DMS153 treated with DMSO at 0.1 percent for 48 hours (cell line): ENCODE measurements around the gene BTBD2.

Experiments
- DNase-seq: peaks from one replicate; lab custom pipeline; 2025; ENCODE audit not compliant: unreplicated experiment; lab: John Stamatoyannopoulos, UW

BTBD2 gene

DNA sequence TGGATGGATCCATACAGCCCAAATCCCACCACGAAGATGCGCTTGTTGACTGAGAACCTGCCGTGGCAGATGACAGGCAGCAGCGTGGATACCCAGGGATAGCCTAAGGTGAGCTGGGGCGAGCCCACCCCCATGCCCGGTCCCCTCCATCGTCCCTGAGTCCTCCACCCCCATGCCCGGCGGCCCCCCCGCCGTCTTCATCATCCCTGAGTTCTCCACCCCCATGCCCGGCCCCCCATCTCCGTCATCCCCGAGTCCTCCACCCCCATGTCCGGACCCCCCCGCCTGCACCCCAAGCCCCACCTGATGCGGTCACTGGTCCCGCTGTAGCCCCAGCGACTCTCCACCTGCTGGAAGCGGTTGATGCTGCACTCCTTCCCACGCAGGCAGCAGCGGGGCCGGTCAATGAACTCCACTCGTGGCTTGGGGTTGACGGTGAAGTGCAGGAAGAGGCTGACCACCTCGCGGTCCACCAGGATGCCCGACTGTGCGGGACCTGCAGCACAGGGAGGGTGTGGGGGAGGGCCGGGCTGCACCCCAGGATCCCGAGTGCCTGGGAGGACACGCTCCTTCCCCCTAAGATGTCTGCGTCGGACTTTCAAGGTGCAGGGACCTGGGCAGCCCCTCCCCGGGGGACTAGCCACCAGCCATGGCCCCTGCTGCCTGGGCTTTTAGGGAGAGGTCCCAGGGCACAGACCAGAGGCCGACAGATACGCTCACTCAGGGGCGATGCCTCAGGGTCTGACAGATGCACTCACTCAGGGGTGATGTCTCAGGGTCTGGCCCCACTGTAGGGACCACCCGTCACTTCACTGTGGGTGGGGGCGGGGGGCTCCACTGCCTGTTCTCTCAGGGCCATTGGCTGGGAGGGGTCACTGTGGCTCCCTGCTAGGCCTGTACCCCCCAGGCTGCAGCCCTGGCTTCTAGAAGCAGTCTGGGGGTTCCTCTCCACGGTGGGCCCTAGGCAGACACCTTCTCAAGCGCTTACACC lies 28.0 kb downstream of the BTBD2 start:
- no peak for DNase-seq

DNA sequence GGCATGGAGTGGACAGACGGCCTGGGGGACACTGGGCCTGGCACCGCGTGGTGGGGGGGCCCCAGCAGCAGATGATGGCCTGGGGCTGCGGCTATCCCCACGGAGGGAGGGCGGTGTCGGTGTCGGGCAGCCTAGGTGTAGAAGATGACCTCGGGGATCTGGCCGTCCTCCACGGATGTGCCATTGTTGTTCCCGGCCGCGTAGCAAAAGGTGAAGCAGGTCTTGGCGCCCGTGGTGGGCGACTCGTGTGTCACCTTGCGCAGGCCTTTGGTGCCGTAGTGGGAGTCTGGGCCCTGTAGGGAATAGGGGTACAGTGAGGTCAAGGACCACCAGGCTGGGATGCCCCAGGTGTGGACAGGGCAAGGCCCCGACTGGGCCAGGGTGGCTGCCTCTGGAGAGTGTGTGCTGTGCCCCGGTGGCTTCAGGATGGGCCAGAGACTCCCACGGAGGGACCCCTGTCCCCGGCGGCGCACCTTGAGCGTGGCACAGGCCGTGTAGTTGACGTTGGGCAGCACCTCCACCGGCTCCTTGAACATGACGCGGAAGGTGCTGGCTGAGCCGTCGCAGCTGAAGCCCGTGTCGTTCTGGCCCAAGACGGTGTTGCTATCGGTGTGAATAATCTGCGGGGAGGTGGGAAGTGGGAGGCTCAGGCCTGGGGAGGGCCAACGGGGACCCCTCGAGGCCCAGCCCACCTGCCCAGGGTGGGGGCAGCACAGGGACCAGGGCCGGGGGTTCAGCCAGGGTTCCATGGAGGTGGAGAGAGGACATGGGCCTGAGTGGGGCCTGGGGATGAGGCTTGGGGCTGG lies 29.0 kb downstream of the BTBD2 start:
- no peak for DNase-seq

DNA sequence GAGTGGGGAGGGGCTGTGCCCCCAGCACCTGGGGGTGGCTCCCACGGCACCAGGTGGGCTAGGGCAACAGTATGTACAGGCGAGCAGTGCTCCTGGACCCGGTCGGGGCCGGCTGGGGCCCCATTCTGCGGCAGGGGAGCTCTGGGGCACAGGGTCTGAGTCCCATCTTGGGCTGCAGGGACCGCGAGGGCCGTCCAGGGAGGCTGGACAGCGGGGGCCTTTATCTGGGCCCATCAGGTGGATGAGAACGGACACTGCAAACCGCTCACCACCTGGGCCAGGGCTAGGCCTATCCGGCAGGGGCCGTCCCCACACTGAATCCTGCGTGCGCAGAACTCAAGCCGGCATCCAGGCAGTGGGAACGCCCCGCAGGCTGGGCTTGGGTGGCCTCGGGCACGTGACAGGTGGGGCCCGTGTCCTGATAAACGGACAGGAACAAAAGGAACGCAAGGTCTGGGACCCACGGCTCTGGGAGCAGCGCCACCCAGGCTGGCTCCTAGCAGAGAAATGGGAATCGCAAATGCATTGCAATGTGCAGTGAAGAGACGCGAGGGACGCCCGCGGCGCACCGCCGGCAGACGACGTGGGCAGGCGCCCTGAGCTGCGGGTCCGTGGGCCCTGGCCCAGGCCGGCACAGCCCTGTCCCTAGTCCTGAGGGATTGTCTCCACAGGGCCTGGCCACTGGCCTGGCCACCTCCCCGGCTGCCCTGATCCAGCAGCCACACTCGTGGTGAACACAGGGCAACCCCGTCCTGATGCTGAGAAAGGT lies 29.7 kb downstream of the BTBD2 start:
- no peak for DNase-seq

DNA sequence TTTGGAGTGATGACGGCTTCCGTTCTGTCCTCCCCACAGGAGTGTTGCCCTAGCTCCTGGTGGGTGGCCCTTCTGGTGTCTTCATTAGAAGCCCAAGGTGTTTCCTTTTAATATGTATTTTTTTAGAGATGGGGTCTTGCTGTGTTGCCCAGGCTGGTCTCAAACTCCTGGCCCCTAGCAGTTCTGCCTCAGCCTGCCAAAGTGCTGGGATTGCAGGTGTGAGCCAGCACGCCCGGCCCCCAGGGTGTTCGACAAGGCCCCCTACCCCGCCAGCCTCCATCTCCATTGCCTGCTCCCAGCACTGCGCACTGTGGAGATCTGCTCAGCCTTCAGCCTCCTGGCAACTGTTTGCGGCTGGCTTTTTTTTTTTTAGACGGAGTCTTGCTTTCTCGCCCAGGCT lies 31.2 kb downstream of the BTBD2 start:
- DNase-seq: no peak

DNA sequence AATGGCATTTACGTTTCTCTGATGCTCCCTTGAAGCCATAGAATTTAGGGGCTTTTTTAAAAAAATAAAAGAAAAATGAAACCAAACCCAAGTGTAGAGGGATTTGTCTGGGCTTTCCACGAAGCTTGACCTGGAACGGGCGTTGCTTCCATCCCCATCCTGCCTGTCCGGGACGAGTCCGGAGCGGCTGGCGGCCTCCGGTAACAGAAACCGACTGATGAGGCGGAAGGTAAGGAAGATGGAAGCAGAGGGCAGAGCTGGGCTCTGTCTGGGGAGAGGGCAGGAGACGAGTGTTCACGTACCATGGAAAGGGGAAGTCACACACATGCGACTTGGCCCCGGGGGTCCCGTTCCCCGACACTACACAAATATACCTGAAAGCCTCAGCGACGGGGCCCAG lies 34.3 kb downstream of the BTBD2 start:
- no peak for DNase-seq

DNA sequence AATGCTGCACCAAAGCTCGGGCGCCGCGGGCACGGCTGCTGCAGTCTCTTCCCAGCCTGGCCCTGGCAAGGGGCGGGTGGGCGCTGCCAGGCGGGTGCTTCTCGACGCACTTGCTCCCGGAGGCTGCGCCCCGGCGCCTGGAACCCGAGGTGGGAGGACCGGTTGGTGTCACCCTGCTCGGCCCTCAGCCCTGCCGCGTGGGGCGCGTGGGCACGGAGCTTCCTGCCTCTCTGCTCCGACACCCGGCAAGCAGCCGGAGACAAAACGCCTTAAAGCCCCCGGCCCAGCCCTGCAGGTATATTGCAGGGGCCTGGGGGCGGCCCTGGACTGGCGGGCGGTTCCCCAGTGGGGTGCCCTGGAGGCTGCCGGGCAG lies 34.7 kb downstream of the BTBD2 start:
- DNase-seq: no peak

DNA sequence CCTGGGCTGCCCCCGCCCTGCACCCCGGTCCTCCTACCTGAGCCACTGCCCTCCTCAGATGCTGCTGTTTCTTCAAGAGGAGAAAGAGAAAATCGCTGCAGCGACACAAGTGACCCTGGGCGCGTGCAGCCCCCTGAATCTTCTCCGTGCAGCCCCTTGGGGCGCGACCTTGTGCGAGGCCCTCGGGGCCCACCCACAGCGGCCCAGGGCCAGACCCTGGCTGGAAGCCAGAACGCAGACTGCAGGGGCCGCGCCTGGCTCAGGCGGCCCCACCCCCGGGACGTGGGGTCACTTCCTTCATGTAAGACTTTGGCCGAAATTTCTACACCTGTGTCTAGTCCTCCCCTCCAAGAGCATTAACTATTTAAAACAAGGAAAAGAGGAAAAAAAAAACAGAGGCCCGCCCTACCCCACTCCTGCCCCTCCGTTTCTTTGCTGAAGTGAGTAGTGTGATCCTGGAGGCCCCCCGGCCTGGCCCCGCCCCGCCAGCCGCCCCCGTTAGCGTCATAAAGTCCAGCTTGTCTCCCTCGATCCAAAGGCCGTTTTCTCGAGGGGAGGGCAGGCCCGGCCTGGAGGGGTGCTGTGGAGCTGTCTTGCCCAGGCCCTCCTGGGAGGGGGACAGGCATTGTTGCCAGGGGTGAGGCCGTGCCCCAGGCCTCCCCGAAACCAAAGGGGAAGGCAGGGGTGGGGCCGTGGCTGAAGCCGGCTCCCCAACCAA lies 35.3 kb downstream of the BTBD2 start:
- DNase-seq: no peak

DNA sequence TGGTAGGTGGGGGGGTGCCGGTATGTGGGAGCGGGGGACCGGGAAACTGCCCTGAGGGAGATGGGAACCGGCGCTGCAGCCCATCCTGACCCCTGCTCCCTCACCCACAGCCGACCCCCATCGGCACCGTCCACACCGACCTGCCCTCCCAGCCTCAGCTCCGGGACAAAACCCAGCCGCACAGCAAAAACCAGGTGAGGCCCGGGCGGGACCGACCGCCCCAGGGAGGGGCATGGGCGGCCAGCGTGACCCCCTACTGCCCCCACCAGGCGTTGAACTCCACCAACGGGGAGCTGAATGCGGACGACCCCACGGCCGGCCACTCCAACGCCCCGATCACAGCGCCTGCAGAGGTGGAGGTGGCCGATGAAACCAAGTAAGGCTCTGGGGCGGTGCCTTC lies 35.9 kb downstream of the BTBD2 start:
- no peak for DNase-seq

DNA sequence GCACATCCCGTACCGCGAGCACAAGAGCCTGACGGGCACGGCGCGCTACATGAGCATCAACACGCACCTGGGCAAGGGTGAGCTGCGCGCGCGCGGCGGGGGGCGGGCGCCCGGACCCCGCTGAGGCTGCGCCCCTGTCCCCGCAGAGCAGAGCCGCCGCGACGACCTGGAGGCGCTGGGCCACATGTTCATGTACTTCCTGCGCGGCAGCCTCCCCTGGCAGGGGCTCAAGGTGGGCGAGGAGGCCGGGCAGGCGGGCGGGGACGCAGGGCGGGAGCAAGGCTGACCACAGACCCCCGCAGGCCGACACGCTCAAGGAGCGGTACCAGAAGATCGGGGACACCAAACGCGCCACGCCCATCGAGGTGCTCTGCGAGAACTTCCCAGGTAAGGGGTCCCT lies 36.5 kb downstream of the BTBD2 start:
- DNase-seq: no peak

DNA sequence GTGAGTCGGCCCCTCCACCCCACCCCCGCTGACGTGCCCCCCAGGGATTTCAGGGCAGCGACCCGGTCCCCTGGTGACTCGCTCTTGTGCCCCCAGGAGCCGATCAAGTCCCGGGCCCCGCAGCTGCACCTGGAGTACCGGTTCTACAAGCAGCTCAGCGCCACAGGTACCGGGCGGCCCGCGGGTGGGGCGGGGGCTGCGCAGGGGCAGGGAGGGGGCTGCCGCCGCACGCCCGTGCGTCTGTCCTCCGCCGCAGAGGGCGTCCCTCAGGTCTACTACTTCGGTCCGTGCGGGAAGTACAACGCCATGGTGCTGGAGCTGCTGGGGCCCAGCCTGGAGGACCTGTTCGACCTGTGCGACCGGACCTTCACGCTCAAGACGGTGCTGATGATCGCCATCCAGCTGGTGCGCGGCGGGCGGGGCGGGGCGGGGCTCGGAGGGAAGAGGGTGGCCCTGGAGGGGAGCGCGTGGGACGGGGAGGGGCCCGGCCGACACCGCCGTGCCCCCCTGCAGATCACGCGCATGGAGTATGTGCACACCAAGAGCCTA lies 37.1 kb downstream of the BTBD2 start:
- DNase-seq: no peak

DNA sequence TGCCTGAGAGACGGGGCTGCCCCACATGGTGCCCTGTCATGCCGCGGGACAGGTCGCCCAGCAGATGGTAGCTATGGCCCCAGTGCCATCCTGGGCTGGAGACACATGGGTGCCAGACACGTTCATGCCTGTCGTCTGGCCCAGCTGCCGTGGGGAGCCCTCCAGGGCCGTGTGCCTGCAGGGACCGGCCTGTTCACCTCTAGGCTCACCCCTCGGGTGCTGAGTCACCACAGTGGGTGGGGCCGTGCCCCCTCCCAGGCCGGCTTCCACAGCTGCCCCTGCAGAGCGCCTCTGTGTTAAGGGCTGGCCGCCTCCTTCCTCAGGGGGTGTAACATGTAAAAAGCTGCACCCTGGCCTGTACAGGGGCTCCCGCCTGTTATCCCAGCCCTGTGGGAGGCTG lies 38.4 kb downstream of the BTBD2 start:
- DNase-seq: no peak

DNA sequence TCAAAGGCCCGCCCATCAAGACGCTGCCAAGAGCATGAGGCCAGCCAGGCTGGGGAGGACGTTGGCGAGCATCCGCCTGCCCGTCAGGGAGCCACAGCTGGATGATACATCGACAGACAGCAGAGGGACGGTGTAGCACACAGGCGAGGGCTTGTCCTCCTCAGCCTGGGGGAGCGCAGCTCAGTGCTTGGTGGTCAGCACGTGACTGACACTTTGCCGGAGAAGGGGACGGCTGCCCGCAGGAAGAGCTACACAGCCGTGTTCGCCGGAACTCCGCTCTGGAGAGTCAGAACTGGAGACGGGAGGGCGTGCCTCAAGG lies 40.4 kb downstream of the BTBD2 start:
- DNase-seq: no peak

DNA sequence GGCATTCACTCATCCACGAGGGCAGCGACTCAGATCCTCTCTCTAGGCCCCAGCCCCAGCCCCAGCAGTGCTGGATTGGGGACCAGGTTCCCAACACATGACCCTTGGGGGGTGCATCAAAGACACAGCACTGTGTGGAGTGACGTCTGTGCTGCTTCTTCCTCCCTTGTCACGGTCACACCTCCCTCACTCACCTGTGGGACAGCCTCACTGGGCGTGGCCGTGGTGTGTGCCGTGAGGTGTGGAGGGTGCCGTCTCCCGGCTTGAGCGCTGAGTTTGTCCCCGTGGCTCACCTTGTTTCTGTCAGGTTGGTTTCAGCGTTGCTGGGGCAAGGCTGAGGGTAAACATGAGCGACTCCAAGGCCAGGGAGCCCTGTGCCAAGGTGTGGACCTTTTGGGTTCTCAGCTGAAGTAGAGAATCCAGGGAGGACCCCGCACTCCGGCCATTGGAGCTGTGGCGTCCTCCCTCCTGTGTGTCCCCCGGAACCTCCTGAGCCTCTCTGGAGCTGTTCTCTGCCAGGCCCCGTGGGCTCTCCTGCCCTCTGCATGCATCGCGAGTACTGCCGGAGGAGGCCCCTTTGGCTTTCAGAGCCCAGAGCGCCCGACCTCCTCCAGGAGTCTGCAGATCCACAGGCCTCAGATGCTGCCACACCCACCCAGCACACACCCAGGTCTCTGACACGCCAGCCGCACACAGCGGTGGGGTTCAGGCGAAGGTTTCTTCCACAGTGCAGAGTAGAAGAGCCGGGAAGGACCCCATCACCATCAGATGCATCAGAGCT lies 40.9 kb downstream of the BTBD2 start:
- no peak for DNase-seq

DNA sequence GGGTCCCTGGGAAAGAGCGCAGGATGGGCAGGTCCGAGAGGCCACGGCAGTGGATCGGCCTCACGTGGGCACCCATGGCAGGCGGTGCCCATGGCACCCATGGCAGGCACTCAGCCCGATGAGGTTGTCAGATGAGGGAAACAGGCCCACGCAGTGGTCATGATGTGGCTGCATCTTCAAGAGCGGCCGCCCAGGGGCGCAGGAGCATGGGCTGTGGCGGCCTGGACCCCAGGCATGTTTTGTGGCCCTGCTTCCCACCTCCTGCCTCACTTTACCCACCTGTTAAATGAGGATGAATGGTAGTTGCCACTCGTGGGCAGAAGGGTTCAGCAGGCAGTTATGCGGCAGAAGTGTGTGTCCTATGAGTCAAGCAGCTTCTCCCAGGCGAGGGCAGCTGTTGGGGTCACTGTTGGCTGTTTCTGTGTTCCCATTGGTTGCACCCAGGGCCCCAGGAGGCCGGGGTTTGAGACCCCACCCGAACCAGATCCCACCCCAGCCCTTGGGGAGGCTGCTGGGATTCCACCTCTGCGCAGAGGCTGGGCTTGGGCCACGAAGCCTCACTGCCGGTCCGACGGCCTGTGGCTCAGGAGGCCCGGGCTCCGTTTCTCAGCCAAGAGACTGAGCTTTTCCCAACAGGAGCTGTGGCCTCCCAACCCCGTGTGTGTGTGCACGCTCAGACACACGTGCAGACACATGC lies 44.6 kb downstream of the BTBD2 start:
- DNase-seq: no peak

DNA sequence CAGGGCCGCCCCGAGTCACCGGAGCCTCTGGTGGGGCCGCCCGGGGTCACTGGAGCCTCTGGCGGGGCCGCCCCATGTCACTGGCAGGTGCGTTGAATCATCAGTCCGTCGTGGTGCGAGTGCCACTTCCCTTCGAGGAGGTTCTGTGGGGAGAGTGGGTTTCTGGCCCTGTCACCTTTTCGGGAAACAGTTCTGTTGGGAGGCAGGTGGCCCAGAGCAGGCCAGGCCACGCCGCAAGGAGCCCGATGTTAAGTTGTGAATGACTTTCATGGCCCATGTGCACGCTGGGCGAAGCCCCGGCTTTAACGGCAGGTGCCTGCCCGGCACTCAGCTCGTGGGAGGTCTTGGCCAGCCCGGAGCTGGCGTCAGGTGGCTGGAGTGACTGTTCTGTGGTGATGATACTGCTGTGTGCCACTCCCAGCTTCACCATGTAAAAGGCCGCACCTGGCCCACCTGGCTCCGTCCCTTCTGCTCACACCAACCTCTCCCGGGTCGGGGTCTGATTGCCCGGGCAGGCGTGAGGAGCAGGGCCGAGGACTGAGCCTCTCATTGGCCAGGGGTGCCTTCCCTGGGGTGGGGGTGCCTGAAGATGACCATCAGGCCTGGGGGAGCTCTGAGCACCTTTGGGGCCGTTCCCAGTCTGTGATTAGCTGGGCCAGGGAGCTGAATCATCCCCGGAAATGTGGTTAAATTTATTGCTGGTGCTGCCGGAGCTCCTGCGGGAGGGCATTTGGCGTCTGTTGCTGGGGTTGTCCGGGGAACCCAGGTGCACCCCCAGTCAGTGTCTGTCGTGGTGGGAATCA lies 45.3 kb downstream of the BTBD2 start:
- no peak for DNase-seq

DNA sequence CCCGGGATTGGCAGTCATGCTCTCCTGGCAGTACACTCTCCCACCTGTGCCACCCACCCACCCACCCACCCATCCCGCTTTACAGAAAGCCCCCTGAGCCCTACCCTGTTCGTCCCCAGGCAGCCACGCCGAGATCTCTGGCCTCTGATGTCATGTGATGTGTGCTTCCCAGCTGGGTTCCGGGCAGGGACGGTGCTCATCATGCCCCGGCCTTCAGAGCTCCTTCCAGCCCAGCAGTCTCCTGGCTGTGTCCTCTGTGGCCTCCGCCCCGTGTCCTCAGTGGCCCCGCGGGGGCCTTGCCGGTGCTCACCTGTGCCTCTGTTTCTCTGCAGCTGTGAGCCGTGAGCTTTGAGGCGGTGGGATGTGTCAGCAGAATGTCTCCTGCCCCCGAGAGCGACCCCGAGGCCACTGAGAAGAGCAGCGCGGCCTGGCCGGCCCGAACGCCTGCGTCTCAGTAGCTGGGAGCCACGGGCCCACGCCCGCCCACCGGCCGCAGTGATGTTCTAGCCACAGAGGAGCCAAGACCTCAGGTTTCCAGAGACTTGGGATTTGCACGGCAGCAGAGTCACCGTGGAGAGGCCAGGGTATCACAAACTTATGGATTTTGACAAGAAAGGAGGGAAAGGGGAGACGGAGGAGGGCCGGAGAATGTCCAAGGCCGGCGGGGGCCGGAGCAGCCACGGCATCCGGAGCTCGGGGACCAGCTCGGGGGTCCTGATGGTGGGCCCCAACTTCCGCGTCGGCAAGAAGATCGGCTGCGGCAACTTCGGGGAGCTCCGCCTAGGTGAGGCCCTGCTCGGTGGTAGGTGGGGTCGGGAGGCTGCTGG lies 46.1 kb downstream of the BTBD2 start:
- DNase-seq: no peak

DNA sequence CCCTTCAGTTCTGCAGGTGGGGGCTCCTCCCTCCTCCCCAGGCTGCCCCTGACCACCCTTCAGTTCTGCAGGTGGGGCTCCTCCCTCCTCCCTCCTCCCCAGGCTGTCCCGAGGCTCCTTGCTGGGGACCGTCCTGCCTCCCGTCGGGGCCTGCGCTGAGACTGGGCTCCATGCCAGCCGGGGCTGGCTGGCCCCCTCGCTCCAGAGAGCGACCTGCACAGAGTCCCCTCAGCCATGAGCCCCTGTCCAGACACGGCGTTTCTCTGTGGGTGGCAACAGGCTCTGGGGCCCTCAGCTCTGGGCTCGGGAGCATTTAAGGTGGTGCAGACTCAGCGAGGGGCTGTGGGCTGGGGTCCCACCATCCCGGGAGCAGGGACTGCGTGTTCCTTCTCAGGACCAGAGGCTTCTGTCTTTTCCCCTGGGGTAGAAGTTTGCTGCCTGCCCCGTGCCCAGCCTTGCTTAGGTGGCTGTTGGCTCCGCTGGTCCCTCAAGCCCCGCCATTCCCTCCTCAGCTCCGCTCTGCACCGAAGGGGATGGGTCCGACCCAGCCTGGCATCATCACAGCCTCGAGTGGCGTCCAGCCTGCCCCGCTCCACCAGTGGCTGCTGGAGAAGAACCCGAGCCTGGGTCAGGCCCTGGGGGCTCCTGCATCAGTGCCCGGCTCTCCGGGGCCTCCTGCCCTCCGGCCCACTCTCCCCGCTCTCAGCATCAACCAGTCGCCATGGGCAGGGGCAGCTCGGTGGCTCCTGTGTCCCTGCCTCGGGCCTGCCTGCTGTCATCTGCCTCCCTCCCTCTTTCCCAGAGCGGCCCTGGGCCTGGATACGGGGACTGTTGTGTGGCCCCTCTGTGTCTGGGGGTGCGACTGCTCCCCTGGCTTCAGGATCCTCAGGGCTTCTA lies 47.0 kb downstream of the BTBD2 start:
- DNase-seq: no peak
